Smooth muscle cell of trachea (primary cell): Measurements from ENCODE around the gene TLCD3A. TPM values are rescaled to one million over a fixed set of nuclear protein-coding genes. Genes with fewer than 3 reads are reported as not detected.

ENCODE experiments used
- total RNA-seq: library from RNA; depleted of rRNA; stranded (reverse); fragments of >200 nt; gene quantifications from 2 replicates; pipeline ENCODE4 v1.2.1, GENCODE V29; 2014

TLCD3A gene
- 13.8 and 29.4 TPM in 2 replicates for total RNA-seq

DNA sequence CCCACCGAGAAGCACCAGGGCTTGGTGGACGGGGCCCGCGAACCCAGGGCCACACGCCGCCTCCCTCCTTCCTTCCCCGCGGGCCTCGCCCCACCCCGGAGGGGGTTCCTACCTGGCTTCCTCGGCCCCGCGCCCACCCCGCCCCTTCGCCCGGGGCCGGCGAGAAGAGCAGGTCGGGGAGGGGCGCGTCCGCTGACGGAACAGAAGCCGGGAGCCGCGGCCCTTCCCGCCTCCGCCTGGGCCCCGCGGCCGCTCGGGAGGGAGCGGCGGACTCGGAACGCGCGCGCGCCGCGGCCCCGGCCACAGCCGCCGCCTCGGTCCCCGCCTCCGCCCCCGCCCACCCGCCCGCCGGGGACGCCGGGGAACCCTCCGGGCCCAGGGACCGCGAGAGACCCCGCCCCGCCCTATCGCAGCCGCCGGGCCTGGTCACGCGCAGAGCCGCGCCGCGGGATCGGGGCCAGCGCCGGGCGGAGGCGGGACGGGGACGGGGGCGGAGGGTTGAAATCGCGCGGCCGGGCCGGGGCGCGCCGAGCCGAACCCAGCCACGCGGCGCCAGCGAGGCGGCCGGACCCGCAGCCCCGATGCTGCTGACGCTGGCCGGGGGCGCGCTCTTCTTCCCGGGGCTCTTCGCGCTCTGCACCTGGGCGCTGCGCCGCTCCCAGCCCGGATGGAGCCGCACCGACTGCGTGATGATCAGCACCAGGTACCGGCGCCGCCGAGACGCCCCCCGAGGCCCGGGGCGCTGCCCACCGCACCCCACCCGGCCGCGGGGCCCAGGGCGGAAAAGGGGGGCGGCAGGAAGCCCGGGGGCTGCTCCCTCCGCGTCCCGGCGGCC is at the start of gene TLCD3A:
Gene TLCD3A, plus strand, starts transcription at position 530 of the 835 bp plus-strand sequence. Its CDS starts 52 bp downstream, at position 582.

DNA sequence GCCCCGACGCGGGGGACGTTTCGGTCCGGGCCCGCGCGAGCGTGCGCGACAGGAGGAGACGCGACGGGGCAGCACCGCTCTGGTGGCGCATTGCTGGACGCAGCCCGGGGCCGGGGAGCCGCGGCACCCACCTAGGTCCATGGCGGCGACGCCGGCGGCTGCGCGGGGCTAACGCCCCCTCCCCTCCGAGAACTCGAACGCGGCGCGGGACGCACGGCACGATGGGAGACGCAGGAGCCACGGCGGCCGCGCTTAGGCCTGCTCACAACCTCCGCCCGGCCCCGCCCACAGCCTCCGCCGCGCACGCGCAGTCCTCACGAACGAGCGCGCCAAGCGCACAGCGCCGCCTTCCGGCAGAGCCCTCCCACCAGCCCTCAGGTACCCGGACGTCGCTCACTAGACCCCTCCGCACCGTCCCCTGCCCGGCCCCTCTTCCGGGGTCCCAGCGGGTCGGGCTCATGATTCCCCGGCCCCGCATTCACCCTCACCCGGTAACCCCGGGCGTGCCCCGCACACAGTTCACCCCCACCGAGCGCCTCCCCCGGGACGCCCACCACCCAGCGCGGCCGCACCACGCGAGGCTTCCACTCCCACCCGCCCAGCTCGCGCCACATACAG is 19.7 kb downstream of the TLCD3A start, which contains the start of gene GEMIN4:
Gene GEMIN4, minus strand, starts transcription at position 263 of the 618 bp plus-strand sequence. Its CDS starts 122 bp downstream, at position 141.

DNA sequence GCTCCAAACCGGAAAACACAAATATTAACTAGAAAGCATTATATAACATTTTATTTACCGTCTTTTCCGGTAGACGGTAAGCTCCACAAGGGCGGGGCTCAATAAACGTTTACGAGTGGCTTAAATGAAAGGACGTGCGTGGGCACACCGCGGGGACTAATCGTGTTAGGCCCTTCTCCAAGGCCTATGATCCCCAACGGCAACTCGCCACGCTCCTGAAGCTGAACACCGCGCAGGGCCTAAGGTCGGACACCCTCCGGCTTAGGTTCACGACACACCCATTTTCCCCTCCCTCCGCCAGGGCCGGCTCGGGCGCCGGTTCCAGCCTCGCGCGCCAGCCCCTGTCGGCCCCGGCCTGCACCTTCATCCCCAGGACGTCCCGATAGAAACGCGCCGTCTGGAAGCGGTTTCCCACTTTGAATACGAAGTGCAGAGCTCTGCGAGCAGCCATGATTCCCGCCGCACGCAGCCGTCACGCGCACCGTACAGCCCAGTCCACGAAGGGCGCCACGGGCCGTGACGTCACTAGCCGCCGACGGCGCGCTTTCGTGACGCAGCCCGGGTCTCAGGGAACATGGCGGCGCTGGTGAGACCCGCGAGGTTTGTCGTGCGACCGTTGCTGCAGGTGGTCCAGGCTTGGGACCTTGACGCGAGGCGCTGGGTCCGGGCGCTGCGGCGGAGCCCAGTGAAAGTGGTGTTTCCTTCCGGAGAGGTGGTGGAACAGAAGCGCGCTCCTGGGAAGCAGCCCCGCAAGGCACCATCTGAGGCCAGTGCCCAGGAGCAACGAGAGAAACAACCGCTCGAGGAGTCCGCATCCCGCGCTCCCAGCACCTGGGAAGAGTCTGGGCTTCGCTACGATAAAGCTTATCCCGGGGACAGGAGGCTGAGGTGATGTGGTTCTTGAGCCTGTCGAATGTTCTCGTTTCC is 49.7 kb downstream of the TLCD3A start, which contains the start of the genes GLOD4 and MRM3:
Gene GLOD4, minus strand, starts transcription at position 476 of the 927 bp plus-strand sequence. Its CDS starts 25 bp downstream, at position 451.
Gene MRM3, plus strand, starts transcription at position 549 of the 927 bp plus-strand sequence. Its CDS starts 26 bp downstream, at position 575.

Other genes with a start within 250 kb of the TLCD3A start
- gene VPS53, start 17.8 kb upstream of the TLCD3A start, total RNA-seq, result 22.3 and 27.8 TPM in 2 replicates
- gene GEMIN4, start 19.7 kb downstream of the TLCD3A start, total RNA-seq, result 10.3 and 13.4 TPM in 2 replicates
- 45.2 and 75.0 TPM in 2 replicates for gene GLOD4, start 49.7 kb downstream of the TLCD3A start, total RNA-seq
- gene MRM3, start 49.8 kb downstream of the TLCD3A start, total RNA-seq, result 23.1 and 27.0 TPM in 2 replicates
- 16.1 and 38.0 TPM in 2 replicates for gene NXN, start 247.2 kb downstream of the TLCD3A start, total RNA-seq